ENCODE results near the gene DMRT2.

Gene DMRT2

DNA sequence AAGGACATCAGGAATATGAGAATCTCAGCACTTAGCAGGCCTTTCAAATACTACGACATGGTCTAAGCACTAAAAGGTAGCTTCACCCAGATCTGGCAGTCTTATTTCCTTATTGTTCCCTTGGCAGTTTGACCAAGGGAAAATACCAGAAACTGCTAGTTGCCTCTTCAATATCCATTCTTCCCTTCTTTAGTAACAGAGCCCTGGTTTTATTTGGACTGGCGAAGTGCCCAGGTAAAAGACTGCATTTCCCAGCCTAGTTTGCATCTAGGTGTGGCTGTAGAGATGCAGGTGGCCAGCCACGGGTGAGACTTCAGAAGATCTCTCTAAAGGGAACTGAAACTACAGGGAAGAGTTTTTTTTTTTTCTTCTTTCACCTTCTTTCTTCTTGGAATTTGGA is 21.6 kb downstream of the DMRT2 start:
- TF ChIP-seq FOXM1 (IDR thresholded peaks at IDR 0.05; ENCODE audit: borderline replicate concordance, low read depth) (no peak), EP300 (IDR thresholded peaks at IDR 0.05; ENCODE audit: borderline replicate concordance) (no peak), CREB1 (IDR thresholded peaks at IDR 0.05; ENCODE audit: low read depth) (no peak), NFIC (IDR thresholded peaks at IDR 0.05) (no peak), MAX (IDR thresholded peaks at IDR 0.05) (no peak), TAF1 (IDR thresholded peaks at IDR 0.05; ENCODE audit: low read depth) (no peak), EGR1 (IDR thresholded peaks at IDR 0.05) (no peak), TEAD4 (IDR thresholded peaks at IDR 0.05) (no peak), TCF12 (IDR thresholded peaks at IDR 0.05; ENCODE audit: low read depth) (no peak), YY1 (IDR thresholded peaks at IDR 0.05; ENCODE audit: low read depth) (no peak), CEBPB (IDR thresholded peaks at IDR 0.05) (no peak)
- TF ChIP-seq, protein P1, sequence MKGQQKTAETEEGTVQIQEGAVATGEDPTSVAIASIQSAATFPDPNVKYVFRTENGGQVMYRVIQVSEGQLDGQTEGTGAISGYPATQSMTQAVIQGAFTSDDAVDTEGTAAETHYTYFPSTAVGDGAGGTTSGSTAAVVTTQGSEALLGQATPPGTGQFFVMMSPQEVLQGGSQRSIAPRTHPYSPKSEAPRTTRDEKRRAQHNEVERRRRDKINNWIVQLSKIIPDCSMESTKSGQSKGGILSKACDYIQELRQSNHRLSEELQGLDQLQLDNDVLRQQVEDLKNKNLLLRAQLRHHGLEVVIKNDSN (IDR thresholded peaks at IDR 0.05), result no peak
- TF ChIP-seq, protein P2, sequence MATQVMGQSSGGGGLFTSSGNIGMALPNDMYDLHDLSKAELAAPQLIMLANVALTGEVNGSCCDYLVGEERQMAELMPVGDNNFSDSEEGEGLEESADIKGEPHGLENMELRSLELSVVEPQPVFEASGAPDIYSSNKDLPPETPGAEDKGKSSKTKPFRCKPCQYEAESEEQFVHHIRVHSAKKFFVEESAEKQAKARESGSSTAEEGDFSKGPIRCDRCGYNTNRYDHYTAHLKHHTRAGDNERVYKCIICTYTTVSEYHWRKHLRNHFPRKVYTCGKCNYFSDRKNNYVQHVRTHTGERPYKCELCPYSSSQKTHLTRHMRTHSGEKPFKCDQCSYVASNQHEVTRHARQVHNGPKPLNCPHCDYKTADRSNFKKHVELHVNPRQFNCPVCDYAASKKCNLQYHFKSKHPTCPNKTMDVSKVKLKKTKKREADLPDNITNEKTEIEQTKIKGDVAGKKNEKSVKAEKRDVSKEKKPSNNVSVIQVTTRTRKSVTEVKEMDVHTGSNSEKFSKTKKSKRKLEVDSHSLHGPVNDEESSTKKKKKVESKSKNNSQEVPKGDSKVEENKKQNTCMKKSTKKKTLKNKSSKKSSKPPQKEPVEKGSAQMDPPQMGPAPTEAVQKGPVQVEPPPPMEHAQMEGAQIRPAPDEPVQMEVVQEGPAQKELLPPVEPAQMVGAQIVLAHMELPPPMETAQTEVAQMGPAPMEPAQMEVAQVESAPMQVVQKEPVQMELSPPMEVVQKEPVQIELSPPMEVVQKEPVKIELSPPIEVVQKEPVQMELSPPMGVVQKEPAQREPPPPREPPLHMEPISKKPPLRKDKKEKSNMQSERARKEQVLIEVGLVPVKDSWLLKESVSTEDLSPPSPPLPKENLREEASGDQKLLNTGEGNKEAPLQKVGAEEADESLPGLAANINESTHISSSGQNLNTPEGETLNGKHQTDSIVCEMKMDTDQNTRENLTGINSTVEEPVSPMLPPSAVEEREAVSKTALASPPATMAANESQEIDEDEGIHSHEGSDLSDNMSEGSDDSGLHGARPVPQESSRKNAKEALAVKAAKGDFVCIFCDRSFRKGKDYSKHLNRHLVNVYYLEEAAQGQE (IDR thresholded peaks at IDR 0.05; ENCODE audit: low read depth), result no peak

GRCh38 chr9:1073497-1073896 is 23.3 kb downstream of the DMRT2 start:
- TF ChIP-seq RAD21 (IDR thresholded peaks at IDR 0.05; ENCODE audit: low read depth) (no peak), EP300 (IDR thresholded peaks at IDR 0.05; ENCODE audit: borderline replicate concordance) (no peak), ZBTB7A (IDR thresholded peaks at IDR 0.05; ENCODE audit: low read depth) (no peak), FOXM1 (IDR thresholded peaks at IDR 0.05; ENCODE audit: borderline replicate concordance, low read depth) (no peak), YY1 (IDR thresholded peaks at IDR 0.05; ENCODE audit: low read depth) (no peak), CREB1 (IDR thresholded peaks at IDR 0.05; ENCODE audit: low read depth) (no peak)
- TF ChIP-seq, protein P2 (IDR thresholded peaks at IDR 0.05; ENCODE audit: low read depth), result no peak
- TF ChIP-seq, protein P1 (IDR thresholded peaks at IDR 0.05), result no peak

- TF ChIP-seq NFIC (IDR thresholded peaks at IDR 0.05), result no peak
- no peak for TF ChIP-seq MAX (IDR thresholded peaks at IDR 0.05)
- TF ChIP-seq EP300 (IDR thresholded peaks at IDR 0.05; ENCODE audit: borderline replicate concordance), result no peak
These were observed 27.5 kb downstream of the DMRT2 start for GRCh38 chr9:1077616-1078015.

DNA sequence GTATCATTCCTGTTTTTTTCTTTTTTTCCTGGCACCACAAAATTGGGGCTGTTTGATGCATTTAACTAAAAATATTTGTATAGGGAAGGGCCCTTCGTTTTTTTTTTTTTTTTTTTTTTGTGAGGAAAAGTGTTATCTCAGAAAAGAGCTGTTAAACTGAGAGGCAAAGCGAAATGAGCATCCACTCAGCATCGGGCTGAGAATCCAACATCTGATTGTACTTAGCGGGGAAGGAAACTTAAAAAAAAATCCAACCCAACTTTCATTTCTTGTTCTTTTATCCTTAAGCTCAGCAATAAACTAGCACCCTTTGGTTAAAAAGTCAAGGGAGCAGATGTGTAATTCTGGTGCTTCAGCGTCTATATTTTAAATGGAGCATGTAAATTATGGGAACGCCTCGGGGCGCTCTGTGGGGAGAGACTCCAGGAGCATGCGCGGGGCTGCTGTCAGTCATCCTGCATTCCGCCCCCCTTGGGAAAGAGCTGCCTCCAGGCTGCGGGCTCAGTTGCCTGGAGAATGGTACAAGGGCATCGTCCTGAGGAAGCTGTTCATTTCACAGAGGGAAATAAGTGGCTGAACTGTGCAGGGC is 33.3 kb downstream of the DMRT2 start:
- TF ChIP-seq TCF12 (IDR thresholded peaks at IDR 0.05; ENCODE audit: low read depth), result no peak
- TF ChIP-seq, protein P1 (IDR thresholded peaks at IDR 0.05), result no peak
- no peak for TF ChIP-seq CEBPB (IDR thresholded peaks at IDR 0.05)

GRCh38 chr9:1085086-1085485 is 34.9 kb downstream of the DMRT2 start:
- TF ChIP-seq NFIC (IDR thresholded peaks at IDR 0.05), result no peak
- TF ChIP-seq MAX (IDR thresholded peaks at IDR 0.05), result no peak
- TF ChIP-seq CREB1 (IDR thresholded peaks at IDR 0.05; ENCODE audit: low read depth), result no peak
- TF ChIP-seq, protein P1 (IDR thresholded peaks at IDR 0.05), result no peak
- TF ChIP-seq EP300 (IDR thresholded peaks at IDR 0.05; ENCODE audit: borderline replicate concordance), result no peak
- no peak for TF ChIP-seq TEAD4 (IDR thresholded peaks at IDR 0.05)
- TF ChIP-seq CEBPB (IDR thresholded peaks at IDR 0.05), result no peak
- TF ChIP-seq EGR1 (IDR thresholded peaks at IDR 0.05), result no peak
- no peak for TF ChIP-seq ZBTB7A (IDR thresholded peaks at IDR 0.05; ENCODE audit: low read depth)
- TF ChIP-seq TAF1 (IDR thresholded peaks at IDR 0.05; ENCODE audit: low read depth), result no peak
- TF ChIP-seq FOXM1 (IDR thresholded peaks at IDR 0.05; ENCODE audit: borderline replicate concordance, low read depth), result no peak
- no peak for TF ChIP-seq TCF12 (IDR thresholded peaks at IDR 0.05; ENCODE audit: low read depth)
- TF ChIP-seq, protein P2 (IDR thresholded peaks at IDR 0.05; ENCODE audit: low read depth), result no peak
- TF ChIP-seq RAD21 (IDR thresholded peaks at IDR 0.05; ENCODE audit: low read depth), result no peak
- no peak for TF ChIP-seq YY1 (IDR thresholded peaks at IDR 0.05; ENCODE audit: low read depth)
